HG03460 (cell line): ENCODE data around the gene ADCY10.

Source experiments
- ATAC-seq: cut with Tn5 transposase; IDR thresholded peaks from one replicate; pipeline ENCODE4 v1.9.1; 2021; ENCODE audit not compliant: unreplicated experiment

Gene ADCY10

DNA sequence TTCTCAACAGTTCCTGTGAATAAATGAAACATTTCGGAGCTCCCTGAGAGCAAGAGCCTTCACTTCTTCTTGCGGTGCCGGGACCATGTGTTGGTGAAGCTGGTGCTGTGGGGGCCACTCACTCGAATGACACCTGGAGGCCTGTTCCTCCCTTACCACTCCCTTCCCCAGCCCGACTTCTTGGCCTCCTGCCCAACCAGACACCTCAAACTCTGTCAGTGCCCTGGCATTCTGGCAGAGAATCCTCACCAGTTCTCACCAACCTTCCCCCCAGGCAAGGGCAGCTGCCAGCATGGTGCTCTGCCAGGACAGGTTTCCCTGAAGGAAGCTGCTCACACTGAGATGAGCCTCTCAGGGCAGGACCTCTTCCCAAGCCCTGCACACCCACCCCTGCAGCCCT, 123.8 kb downstream of the ADCY10 start:
- ATAC-seq: no peak

DNA sequence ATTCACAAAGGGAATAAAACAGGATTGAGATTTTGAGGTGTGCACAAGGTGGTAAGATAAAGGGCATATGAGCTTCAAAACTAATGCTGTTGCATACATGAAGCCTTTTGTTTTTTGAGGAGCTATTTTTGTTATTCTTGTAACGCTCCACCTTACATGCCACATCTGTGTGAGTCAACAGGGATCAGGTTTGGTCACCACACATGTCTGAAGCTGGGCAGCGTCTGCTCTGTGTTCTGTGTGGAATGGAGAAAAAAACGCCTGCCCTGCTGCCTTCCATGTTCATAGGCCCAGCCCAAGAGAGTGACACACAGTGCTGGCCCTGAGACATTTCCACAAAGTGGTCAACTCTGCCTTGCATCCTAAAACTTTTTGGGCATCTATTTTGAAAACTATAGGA, 124.4 kb downstream of the ADCY10 start:
- ATAC-seq: no peak

DNA sequence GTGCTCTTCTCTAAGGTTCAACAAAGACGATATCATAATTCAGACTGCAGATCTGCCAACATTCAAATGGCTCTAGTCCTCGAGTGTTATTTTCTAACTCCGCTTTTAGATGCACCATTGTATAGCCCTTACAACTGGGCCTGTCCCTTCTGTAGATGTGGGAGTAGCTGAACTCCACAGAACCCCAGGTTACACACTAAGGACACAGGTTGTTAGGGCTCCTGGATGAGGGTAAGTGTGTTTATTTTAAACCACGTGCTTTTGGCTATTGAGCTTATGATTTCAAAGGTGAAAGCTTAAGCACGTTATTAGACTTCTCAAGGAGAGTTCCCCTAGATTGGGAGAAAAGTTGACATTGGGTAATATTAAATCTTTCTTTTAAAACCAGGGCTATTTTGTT, 127.4 kb downstream of the ADCY10 start:
- ATAC-seq: no peak

DNA sequence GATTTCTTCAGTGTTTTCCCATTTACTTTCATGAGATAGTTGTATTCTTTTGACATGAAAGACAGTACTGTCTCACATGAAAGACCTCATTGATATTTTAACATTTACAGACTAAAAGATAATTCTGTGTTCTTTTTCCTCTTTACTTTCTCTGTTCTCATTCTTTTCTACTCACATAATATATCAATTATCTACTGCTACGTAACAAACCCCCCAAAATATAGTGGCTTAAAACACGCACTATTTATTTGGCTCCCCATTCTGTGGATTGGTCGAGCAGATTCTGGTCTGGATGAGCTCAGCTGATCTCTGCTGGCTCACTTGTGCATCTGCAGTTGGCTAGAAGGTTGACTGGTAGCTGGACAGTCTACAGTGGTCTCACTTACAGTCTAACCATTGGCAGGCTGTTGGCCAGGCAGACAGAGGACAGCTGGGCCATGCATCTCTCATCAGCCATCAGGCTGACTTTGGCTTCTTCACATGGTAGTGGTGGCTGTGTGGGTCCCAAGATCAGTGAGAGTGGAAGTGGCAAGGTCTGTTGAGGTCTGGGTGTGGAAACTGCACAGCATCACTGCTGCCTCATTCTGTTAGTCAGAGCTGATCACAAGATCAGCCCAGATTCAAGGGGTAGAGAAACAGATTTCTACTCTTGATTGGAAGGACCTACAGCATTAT, 128.9 kb downstream of the ADCY10 start:
- ATAC-seq: no peak

- ATAC-seq: no peak
Measured at GRCh38 chr1:167782946-167783345, 131.0 kb downstream of the ADCY10 start.

DNA sequence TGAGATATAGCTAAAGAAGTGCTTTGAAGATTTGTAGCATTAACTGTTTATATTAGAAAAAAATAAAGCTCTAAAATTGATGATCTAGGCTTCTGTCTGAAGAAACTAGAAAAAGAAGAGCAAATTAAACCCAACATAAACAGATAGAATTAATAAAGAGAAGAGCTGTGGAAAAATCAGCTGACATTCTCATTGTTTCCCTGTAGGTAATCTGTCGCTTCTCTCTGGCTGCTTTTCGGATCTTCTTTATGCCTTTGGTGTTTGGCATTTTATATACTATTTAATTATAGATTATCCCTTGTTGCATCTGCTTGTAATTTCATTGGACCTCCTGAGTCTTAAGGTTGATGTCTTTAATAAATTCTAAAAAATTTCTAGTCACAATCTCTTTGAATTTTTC, 132.4 kb downstream of the ADCY10 start:
- ATAC-seq: no peak

DNA sequence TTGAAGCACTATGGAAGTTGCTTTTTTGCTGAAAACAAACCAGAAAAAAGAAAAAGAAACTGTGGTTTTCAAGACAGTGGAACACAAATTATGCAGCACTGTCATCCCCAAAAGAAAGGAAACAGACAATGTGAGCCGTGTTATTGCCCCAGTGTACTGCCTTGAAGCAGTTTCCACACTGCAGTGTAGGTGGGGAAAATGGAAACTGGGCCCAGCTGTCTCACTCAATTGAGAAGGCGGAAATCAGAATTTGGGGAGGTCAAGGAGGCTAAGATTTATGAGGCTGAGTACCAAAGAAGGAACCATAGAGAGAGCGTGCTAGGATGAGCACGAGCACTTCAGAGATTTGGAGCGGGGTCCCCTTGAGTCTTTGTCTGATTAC, 136.7 kb downstream of the ADCY10 start:
- no peak for ATAC-seq

DNA sequence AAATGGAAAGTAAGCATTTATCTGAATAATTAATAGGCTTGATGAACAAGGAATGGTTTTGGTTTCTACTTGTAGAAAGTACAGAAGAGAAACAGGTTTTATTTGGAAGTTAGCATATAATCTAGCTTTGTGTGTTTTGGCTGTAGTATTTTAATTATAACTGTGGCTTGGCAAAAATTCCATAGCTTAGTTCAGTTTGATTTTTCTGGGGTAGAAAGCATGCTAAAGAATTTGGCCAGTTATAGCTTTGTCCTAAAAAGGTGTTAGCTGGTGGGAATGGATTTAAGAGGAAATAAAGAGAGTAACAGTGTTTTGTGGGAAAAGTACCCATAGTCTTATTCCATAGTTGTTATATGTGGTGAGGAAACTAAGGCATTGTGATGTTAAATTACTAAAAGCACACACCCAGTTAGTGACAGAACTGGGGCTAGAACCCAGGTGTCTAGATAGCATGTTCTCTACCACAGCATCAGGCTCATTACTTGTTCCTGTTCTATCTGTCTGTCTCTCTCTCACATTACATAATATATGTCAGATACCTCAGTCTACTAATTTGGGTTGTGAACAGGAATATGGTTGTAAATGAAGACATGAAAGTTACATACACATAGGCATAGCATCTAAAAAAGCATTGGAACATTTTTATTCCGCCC, 137.2 kb downstream of the ADCY10 start:
- no peak for ATAC-seq

DNA sequence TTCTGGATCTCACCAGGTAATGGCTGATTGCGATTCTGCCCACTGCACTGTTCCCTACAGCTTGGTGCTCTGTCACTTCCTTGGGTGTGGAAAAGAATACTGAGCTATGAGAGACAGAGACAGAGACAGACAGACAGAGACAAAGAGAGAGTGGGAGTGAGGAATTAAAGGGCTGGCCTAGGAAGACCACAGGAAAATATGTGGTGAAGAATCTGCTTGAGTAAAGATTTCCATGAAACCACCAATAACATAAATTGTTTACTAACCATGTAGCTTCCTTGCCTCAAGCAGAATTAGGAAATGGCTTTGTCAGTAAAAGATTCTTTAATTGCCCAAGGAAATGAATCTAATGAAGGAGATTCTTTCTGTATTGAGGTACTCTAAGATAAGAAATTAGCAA, 137.8 kb downstream of the ADCY10 start:
- no peak for ATAC-seq

DNA sequence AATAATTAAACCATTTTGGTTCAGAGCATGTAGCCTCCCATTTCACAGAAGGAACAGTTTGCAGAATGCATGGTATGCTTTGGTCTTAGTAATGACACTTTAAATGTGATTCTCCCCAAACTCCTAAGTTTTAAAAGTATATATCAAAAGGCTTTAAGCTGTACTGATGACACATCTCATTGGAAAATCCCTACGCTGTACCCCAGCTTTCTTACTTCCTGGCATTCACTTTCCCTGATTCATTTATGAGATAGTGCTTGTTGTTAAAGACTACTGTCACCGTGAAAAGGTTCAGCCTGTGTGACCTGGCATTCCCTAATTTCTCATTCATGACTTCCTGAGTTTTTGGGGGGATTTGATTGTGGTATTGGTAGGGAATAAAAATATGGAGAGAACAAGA, 138.8 kb downstream of the ADCY10 start:
- ATAC-seq: no peak

- ATAC-seq: no peak
Measured at GRCh38 chr1:167774710-167775109, 139.2 kb downstream of the ADCY10 start.

GRCh38 chr1:167773516-167773915, 140.4 kb downstream of the ADCY10 start:
- ATAC-seq: no peak

DNA sequence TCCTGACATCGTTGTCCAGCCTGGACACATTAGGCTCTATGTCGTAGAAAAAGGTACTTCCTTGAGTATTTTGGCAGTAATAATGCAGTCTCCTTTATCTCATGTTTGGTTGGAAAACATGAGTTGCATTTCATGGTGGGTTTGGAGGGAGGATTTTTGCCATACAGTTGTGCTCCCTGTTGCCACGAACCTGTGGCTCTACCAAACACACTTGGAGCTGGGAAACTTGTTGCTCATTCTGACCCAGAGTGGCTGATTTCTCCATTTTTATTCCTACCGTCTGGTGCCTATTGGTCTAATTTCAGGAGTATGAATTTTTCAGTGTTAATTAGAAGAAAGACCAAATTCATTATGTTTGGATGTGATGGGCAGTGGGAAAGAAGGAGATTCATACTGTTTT, 141.5 kb downstream of the ADCY10 start:
- ATAC-seq: no peak

DNA sequence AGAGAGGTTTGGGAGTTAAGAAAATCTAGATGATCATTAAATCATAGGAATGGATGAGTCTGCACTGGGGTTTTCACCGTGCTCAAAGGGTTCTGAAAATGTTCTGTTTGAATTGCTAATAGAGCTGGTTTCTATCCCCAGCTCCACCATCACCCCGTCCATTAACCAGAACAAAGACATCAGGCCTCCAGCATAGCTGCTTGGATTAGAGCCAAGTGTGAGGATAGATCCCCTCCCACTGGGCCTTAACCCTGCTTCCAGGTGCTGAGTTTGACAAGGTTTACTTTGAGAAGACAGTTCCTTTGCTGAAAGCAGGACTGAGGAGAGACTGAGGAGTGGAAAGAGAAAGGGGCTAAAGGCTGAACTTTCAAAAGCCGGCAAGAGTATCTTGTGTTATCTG, 143.8 kb downstream of the ADCY10 start:
- no peak for ATAC-seq

DNA sequence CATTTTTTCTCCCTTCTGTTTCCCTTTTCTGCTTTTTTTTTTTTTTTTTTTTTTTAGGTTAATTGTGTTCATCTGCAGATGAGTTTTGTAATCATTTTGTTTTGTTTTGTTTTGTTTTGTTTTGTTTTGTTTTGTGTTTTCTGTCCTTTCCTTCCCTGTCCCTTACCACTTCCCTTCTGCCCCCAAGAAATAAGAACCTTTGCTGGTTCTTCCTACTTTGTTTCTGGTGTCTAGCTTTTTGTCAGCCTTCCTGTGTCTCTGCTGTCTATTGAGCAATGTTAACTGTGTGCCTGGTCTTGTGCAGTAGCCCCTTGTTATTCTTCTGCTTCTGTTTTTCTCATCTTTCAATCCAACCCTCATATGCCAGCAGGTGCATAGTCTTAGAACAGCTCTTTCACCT, 146.2 kb downstream of the ADCY10 start:
- ATAC-seq: no peak

DNA sequence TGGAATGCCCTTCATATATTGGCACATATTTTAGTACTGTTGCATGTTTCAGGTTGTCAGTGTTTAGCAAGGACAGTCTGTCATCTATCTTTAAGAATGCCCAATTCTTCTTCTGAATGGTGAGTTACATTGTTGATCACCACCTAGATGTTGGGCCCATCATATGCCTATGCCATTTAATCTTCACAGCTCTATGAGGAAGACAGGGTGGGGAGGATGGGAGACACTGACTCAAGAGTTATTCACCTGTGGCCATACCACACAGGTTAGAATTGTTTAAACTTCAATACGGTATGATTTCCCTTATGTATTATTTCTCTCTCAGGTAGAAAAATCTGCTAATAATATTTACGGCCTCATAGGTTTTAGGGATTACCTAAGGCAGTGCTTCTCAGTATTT, 147.4 kb downstream of the ADCY10 start:
- no peak for ATAC-seq

DNA sequence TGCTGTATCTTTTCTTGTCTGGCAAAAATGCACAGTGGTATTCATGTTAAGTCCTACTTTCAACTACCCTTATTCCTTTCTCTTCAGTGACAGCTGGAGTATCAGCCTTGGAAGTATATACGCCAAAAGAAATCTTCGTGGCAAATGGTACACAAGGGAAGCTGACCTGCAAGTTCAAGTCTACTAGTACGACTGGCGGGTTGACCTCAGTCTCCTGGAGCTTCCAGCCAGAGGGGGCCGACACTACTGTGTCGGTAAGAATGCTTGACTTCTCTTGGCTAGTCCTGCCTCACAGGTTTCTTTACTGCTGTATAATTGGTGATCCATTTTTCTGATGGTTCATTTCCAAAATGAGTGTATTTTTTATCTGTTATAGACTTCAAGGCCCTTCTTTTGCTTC, 148.4 kb downstream of the ADCY10 start:
- no peak for ATAC-seq

GRCh38 chr1:167764458-167765330, 149.2 kb downstream of the ADCY10 start:
- no peak for ATAC-seq

DNA sequence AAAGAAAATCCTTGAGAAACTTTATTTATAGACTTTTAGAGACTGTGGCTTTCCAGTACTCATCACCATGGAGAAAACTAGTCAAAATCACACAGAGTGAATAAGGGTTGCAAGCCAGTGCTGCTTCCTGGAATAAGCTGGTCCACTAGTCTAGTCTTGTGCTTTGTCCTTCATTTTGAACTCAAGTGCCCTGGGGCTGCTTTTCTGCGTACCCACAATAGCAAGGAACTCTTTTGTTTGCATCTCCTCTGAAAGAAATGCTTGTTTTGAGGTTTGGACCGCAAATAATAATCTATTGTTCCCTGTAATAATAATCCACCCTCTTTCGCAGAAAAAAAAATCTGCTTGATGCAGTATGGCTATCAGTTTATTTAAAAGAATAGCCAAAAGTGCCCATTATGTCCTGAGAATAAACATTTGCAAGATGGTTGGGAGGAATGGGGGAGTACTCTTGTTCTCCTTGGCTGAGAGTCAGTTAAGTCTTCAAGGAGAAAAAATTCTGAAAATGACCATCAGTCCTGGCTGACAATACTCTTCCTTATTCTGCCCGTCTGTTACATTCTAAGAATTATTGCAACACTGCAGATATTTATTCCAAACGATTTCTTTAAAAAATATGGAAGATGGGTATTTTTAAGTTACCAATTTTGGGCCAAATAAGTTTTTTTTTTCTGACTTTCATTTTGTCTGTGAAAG, 150.3 kb downstream of the ADCY10 start:
- no peak for ATAC-seq

- ATAC-seq: no peak
Measured at GRCh38 chr1:167762061-167762746, 151.7 kb downstream of the ADCY10 start.

DNA sequence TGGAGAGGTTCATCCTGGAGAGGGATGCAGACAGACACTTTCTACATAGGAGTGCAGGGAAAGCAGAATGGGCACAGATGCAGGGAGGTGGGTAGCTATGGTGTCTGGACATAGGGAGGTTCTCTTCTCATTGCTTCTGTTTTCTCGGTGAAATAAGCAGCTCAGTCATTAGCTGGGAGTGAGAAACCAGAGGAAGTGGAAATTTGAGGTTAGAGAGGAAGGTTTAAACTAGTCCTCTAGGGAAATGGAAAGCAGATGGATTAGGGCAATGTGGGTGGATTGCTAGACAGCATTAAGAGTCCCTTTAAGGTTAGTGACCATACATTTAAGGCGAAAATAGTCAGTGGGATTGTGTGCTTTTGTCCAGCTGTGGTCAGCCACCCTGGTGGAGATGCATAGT, 152.5 kb downstream of the ADCY10 start:
- ATAC-seq: no peak
